HG02588 (cell line): ENCODE data around the gene ECE1.

ENCODE experiments used
- ATAC-seq: cut with Tn5 transposase; IDR thresholded peaks from one replicate; pipeline ENCODE4 v1.9.1; 2021; ENCODE audit warnings: mild to moderate bottlenecking, moderate library complexity; ENCODE audit not compliant: unreplicated experiment

The ECE1 gene

DNA sequence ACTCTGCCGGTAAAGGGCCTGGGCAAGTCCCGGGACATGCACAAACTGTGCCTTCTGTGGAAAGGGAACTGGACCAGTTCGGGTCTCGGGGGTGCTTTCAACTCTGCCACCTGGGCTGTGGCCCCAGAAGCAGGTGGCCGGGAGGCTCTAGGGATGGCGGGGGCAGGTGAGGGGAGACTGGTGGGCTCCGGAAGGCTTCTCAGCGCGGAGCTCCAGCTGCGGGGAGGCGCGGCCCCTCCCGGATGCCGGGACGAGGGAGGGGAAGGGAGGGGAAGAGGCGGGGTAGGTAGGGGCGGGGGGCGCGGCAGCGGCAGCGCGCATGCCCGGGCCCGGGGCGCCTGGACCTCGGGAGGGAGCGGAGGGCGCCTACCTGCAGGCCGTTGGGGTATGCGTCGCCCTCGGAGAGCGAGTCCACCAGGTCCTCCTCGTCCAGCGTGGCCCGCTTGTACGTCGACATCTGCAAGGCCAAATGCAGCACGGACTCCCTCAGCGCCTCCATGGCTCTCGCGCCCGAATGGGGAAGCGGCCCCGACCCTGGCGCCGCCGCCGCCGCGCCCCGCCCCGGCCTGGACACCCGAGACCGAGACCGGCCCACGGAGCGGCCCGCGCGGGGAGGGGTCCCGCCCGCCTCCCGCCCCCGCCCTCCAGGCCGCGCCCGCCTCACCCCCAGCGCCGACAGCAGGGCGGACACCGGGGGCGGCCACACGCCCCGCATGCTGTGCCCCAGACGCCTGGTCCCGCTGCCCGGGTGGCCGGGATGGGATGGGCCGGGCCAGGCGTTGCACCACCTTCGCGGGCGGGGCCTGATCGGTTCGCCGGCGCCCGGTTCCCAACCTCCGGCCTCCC lies at the start of gene ECE1:
Gene ECE1, minus strand, starts transcription at position 764 of the 846 bp plus-strand sequence. Its CDS starts 49 bp downstream, at position 715.
- ATAC-seq = no peak

DNA sequence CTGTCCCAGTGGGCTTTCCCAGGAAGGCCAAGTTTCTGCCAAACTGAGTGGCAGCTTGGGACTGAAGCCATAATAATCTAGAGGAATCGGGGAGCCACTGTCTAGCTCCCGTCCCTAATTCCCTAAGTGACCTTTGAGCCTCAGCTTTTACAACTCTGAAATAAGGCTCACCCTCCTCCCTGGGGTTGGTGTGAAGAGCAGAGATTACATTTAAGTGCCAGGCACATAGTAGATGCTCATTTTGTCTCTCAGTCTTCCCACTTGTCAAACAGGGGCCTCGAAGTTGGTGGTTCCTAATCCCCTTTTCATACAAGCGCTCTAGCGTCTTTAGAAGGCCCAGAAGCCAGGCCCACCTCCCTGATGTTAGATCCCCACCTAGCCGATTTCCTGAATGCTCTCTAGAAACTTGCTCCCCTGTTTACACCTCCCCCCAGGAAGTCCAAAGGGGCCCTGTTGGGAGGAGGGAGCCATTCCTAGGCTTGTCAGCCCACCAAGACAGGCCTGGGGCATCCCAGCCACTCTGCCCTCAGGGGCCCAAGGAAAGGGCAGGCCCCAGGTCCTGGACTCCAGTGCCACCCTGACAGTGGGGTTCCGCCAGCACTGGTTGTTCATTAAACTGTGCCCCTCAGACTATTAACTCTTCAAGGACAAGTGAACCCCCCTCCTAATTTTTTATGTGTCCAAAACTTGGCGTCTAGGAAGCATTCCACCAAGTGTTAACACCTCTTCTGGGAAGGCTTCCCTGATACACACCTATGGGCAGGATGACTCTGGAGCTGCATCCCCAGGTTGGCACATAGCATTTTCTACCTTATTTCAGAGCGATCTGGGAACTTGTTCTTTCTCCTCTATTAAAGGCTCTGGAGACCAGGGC lies 49.3 kb upstream of the ECE1 start:
- ATAC-seq = no peak

DNA sequence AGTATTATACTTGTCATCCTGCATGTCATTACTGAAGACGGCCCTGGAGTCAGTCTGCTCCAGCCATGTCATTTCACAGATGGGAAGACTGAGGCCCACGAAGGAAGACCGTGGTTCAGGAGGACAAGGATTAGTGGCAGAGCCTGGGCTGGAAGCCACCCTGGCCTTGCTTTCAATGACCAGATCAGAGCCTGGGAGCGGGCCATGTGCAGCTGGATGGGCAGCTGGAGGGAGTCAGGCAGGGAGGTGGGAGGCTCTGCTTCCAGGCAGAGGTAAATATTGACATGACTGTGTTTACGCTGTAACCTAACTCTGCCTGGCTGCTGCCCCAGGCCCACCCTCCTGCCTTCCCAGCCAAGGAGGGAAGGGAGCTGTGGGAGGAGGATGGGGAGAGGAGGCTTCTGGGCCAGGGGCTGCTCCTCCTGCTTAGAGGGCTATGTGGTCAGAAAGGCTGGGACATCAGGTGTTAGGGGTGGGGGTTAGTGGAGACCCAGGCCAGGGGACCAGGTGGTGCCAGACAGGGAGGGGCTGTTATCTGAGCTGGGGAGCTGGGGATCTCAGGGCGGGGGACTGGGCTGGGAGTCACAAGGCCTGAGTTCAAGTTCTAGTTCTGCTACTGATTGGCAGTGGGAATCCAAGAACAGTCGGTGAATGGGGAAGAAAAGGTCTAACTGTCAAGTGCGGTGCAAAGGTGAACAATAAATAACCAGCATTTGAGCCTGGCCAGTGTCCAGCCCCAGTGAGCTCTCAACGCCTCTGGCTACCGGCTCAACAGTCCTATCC lies 48.5 kb upstream of the ECE1 start:
- ATAC-seq = no peak

DNA sequence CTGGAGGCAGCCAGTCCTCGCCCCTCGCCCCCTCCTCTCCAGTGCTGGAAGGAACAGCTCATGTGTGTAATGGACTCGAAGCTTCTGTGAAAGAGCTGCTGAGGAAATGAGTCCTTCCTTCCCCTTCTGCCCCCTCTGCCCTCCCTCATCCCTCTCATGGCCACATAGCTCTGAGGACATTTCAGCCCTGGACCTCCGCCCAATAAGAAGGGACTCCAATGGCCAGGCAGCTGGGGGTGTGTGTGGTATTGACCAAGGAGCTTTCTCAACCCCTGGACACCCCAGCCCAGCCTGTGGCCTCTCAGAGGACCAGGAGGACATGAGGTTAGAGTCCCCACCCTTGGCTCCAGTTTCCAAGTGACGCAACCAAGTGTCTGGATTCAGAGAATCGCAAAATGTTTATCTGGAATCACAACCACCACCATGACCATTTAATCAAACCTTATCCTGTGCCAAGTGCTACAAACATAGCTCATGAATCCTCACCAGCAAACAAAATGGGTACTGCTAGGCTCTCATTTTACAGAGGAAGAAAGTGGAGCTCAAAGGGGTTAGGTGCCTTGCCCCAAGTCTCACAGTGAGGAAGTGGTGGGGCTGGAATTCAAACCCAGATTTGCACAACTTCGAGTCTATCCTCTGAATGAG lies 47.8 kb upstream of the ECE1 start:
- no peak for ATAC-seq

DNA sequence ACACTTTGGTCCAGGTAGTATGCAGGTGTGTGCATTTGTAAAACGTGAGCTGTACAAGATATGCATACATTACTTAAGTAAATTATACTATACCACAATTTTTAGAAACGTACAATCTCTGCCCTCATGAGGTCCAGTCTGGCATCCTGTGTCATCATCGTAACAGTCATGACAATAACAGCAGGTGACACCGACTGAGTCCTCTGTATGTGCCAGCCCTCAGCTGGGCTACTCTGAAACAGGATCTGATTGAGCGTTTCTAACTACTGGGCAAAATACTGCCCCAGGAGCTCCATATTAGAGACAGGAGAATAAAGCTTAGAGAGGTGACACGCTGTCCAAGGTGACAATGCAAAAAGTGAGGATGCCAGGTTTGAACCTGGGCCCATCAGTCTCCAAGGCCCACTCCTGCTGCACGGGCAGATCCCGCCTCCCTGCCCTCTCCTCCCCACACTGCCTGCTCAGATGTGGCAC lies 47.2 kb upstream of the ECE1 start:
- no peak for ATAC-seq

DNA sequence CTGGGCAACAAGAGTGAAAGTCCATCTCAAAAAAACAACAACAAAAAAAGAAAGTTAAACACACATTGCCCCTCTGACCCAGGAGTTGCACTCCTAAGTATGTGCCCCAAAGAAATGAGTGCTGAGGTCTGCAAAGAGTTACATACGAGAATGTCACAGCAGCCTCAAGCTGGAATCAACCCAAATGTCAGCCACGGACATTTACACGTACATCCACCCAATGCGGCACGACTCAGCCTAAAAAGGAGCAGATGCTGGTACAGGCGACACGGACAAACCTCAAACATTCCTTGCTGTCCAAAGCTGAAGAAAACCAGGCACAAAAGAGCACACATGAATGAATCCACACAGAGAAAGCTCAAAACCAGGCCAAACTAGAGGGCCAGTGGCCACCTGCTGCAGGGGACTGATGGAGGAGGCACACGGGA lies 46.8 kb upstream of the ECE1 start:
- ATAC-seq = no peak

DNA sequence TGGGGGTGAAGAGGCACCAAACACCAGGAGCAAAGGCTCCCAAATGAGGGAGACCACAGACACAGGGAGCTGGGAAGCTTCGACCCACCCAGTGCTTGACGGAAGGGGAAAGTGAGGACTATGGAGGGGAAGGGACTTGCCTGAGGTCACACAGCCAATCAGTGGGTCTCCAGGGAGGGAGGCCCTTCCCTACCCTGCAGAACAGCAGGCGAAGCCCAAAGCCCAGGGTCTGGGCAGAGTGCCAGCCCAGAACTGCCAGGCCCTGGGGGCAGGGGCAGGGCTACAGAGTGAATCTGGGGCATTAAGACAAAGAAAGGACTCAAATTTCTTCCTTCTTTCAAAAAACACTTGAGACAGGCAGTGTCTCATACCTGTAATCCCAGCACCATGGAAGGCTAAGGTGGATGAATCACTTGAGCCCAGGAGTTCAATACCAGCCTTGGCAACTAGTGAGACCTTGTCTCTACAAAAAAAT lies 45.5 kb upstream of the ECE1 start:
- no peak for ATAC-seq

DNA sequence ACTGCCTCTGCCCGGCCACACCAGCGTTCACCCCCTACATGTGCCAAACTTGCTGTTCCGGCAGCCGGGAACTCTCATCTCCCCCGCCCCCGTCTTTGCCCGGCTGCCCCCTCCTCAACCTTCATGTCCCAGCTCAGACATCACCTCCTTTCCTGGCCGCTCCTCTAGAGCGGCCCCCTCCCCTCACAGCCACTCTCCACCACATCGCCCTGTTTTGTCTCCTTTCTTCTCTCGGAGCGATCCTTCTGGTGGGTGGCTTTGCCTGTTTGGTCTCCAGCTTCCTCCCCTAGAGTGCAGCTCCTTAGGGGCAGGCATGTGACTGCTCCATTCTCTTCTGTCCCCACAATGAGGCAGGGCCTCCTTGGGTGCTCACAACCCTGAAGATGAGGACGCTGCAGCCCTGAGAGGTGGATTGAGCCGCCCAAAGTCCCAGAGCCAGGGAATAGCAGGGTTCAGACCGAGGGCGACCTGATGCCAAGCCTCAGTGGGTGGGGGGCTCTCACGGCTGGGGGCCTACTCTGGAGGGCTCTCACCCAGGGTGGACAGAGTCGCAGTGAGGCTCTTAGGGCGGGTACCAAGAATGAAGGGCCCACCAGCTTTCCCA lies 44.9 kb upstream of the ECE1 start:
- no peak for ATAC-seq

DNA sequence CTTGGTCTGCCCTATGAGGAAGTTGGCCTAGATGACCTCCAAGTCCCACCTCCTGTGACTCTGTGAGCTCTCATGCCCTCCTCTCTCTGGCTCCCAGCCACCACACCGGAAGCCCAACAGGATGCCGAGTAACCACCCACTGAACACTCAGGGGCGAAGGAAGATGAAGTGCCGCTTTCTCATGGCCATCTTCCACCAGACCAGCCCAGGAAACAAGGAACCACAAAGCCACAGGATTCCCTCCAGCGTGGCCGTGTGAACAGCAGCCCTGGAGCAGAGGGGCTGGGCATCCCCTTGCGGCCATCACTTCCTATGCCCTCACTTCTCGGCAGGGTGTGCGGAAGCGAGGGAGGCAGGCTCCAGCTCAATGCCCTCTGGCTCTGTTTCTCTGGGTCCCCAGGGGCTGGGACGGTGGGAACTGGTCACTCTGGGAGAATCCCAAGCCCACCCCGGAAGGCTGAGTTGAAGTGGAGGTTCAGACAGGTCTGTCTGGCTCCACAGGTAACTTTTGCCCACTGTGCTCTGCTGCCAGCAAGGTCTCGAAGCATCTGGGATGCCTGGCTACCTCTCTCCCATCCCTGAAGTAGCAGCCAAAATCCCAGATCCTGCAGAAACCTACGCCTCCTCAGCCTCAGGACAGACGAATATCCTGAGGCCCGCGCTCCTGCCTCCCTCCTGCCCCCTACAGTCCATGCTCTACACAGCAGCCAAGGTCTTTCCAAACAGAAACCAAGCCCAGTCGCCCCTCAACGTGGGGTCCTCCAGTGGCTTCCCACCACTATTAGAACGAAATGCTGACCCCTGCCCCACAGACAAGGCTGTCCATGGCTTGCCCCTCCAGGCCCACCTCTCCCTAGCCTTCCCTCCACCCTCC lies 44.2 kb upstream of the ECE1 start:
- ATAC-seq = peak; percentile 81

DNA sequence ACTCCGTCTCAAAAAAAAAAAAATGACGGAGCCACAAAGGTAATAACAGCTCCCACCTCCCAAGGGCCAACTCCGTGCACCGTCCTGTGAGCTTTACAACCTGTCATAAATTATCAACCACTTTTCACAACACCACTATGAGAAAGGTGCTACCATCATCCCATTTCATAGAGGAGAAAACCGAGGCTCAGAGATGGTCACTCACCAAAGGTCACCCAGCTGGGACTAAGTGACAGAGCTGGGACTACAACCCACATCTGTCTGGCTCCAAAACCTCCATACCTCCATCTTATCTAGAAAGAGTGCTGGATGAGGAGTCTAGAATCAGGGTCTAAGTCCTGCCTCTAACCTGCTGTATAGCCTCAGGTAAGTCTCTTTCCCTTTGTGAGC lies 43.6 kb upstream of the ECE1 start:
- ATAC-seq = no peak

DNA sequence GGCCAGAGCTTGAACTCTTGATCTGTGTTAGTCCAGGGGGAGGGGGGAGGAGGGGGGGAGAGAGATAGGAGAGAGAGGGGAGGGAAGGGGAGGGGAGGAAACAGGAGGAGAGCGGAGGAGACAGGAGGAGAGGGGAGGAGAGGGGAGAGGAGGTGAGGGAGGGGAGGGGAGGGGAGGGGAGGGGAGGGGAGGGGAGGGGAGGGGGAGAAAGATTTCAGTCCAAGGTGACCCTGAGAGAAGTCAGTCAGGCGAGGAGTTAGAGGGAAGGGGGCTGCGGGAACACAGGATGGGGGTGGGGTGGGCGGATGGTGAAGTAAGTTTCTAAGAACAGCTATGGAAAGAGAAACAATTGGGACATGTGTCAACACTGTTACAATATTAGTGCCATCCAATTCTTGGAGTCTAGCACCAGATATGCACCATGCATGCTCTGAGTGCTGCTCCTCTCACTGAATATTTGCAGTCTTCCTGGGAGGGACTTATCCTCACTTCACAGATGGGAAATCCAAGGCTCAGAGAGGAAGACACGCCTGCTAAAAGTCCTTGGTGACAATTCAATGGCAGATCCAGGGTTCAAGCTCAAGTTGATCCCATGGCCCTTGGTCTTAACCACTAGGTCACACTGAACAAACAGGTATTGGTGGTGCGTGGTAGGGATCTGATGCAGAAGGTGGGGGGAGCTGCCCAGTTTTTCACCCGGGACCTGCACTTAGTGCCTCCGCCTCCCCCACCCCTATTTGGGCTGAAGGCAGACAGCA lies 42.5 kb upstream of the ECE1 start:
- ATAC-seq = no peak

DNA sequence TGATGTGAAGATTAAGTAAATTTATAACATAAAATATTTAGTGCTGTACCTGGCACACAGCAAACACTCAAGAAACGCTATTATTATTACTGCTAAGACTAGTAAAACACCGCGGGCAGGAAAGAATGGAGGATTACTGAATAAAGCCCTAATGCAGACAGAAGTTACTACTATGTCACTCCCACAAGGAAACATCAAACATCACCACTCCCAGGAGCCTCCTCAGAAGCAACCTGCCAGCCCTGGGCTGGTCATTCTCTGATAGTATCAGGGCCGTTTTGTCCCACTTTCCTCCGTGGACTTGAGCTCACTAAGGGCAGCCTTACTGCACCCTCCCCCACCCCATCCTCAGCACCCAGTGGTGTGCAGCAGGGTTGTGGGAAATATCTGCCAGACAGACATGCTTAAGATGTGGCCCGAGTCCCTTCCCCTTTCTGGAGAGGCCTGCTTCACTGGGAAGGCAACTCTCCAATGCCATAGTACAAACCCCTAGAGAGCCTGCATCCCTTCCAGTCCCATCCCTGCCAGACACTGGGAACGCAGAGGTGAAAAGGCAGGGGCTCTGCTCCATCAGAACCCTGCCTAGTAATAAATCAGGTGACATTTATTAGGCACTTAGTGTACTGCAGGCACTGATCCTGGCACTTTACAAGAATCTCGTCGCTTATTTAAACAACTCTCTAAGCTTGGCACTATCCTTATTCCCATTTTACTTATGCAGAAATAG lies 41.7 kb upstream of the ECE1 start:
- ATAC-seq = no peak

DNA sequence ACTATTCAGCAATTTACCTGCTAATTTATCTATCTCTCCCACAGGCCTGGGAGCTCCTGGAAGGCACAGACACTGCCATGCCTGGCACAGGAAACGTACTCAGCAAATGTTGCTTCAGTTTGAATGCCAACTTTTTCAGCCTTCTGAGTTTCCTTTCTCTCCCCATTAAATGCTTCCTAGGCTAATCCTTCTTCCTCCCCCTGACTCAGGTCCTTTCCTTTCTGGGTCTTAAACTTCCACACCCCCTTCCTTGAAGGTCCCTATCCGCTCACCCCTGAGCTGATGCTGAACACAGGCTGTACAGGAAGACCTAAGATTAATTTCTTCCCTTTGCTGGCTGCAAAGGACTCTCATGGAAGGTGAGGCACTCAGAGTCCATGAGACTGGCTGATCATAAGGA lies 40.3 kb upstream of the ECE1 start:
- ATAC-seq = no peak

DNA sequence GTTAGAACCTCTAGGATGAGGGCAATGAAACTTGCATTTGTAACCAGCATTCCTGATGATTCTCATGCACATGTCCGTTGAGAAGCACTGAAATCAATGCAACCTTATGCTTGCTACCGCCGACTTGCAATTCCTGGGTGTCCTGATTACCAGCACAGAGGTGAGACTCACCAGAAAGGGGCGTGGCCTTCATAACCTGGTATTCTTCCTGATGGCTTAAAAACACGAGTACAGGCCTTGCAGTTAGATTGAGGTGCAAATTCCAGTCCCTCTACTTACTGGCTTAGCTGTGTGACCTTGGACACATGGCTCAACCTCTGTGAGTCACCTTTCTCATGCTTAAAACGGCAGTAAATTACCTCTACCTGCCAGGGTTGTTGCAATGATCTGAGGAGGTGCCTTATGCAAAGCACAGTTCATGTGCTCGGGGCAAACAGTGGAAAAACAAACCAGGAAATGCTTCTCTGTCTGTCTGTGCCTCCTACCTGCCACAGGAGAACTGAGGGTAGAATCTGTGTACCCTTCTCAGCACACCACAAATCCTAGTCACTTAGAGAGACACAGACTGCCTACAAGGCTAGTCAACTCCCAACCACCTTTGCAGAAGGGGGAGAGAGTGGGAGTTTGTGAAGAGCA lies 39.1 kb upstream of the ECE1 start:
- no peak for ATAC-seq

DNA sequence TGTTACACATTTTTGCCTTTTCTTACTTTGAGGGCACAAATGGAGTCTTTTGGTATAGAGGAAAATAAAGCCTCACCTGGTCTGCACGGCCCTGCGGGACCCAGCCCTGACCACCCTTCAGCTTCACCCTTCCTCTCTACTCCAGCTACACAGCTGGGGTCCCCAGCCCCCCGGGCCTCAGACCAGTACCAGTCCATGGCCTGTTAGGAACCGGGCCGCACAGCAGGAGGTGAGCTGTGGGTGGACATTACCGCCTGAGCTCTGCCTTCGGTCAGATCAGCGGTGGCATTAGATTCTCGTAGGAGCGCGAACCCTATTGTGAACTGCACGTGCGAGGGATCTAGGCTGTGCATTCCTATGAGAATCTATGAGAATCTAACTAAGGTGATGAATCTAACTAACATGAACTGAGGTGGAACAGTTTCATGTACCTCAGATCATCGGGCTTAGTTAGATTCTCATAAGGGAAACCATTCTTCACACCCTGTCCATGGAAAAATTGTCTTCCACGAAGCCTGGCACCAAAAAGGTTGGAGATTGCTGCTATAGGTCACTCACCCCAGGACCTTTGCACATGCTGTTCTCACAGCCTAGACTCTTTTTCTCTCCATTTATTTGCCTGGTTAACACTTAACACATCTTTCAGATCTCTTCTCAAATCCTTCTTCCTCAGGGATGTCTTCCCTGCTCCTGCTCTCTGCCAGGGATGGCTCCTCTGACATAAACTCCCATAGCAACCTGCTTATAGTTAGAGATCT lies 37.5 kb upstream of the ECE1 start:
- ATAC-seq = no peak

DNA sequence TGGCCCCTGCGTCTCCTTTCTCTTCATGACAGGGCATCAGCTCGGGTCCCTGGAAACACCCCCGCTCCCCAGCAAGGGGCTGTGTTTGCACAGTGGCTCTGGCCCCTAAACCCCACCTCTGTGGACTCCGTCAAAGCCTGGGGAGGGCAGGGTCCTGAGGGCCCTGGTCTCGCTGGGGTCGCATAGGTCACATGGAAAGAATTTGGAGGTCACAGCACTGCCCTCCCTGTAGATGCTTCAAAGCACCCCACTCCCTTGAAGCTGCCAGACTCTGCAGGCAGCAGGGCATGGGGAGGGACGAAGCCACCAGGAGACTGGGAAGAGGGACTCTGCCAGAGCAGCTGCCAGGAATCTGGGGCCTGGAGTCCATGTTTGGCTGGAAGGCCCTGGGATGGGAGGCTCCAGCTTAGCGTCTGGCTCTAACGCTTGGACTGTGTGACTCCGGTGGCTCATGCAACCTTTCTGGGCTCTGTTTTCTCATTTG lies 36.6 kb upstream of the ECE1 start:
- ATAC-seq = no peak
